GM19099 (cell line): Measurements from ENCODE around the gene MARCO.

Experiments used
- POLR2A ChIP-seq: IDR thresholded peaks from 3 replicates; pipeline ENCODE4 v1.6.1; 2011; ENCODE audit warnings: low read depth; ENCODE audit not compliant: insufficient read length; ENCODE audit errors: extremely low read depth

MARCO gene

GRCh38 chr2:118979152-118979861 lies 37.3 kb downstream of the MARCO start:
- TF ChIP-seq POLR2A = no peak

- TF ChIP-seq POLR2A = no peak
Observed at GRCh38 chr2:118980022-118980421, 38.0 kb downstream of the MARCO start.

- no peak for TF ChIP-seq POLR2A
Observed at GRCh38 chr2:118980573-118980972, 38.6 kb downstream of the MARCO start.

- no peak for TF ChIP-seq POLR2A
Observed at GRCh38 chr2:118981632-118982031, 39.6 kb downstream of the MARCO start.

- no peak for TF ChIP-seq POLR2A
Observed at GRCh38 chr2:118982039-118982438, 40.0 kb downstream of the MARCO start.

GRCh38 chr2:118983133-118983532 lies 41.1 kb downstream of the MARCO start:
- TF ChIP-seq POLR2A = no peak

- TF ChIP-seq POLR2A = no peak
Observed at GRCh38 chr2:118983915-118984314, 41.9 kb downstream of the MARCO start.

- no peak for TF ChIP-seq POLR2A
Observed at GRCh38 chr2:118986738-118987137, 44.7 kb downstream of the MARCO start.

GRCh38 chr2:118987886-118988285 lies 45.9 kb downstream of the MARCO start:
- no peak for TF ChIP-seq POLR2A

- no peak for TF ChIP-seq POLR2A
Observed at GRCh38 chr2:118988706-118989105, 46.7 kb downstream of the MARCO start.

- no peak for TF ChIP-seq POLR2A
Observed at GRCh38 chr2:118989481-118989880, 47.5 kb downstream of the MARCO start.

GRCh38 chr2:118990757-118991545 lies 49.0 kb downstream of the MARCO start:
- no peak for TF ChIP-seq POLR2A

- no peak for TF ChIP-seq POLR2A
Observed at GRCh38 chr2:118991554-118991953, 49.6 kb downstream of the MARCO start.

- TF ChIP-seq POLR2A = no peak
Observed at GRCh38 chr2:118992740-118993391, 50.9 kb downstream of the MARCO start.

GRCh38 chr2:118993392-118993752 lies 51.4 kb downstream of the MARCO start:
- no peak for TF ChIP-seq POLR2A
